ENCODE data around the gene ATP1A4.

ATP1A4 gene

GRCh38 chr1:160169553-160170399 is 18.4 kb downstream of the ATP1A4 start:
- no peak for DNase-seq

- DNase-seq, result no peak
These were observed 20.0 kb downstream of the ATP1A4 start for GRCh38 chr1:160171354-160171753.

GRCh38 chr1:160171980-160172379 is 20.6 kb downstream of the ATP1A4 start:
- DNase-seq, result no peak

- no peak for DNase-seq
These were observed 25.8 kb downstream of the ATP1A4 start for GRCh38 chr1:160177231-160177630.

- DNase-seq, result no peak
These were observed 26.3 kb downstream of the ATP1A4 start for GRCh38 chr1:160177667-160178066.

GRCh38 chr1:160178731-160179130 is 27.3 kb downstream of the ATP1A4 start:
- no peak for DNase-seq

- DNase-seq, result no peak
These were observed 27.9 kb downstream of the ATP1A4 start for GRCh38 chr1:160179336-160179735.

GRCh38 chr1:160186246-160186645 is 34.8 kb downstream of the ATP1A4 start:
- no peak for DNase-seq

GRCh38 chr1:160186729-160187128 is 35.3 kb downstream of the ATP1A4 start:
- DNase-seq, result no peak

- no peak for DNase-seq
These were observed 36.0 kb downstream of the ATP1A4 start for GRCh38 chr1:160187407-160187806.

GRCh38 chr1:160188341-160188740 is 36.9 kb downstream of the ATP1A4 start:
- DNase-seq, result no peak

GRCh38 chr1:160189649-160190625 is 38.5 kb downstream of the ATP1A4 start, which contains the start of gene CASQ1:
TSS of gene CASQ1 (plus strand) at chr1:160190575. CDS start at chr1:160190752, 177 bp downstream.
- DNase-seq, result peak in 15 of 58 donors; percentile 6 to 60 (median 20)

GRCh38 chr1:160191756-160192155 is 40.4 kb downstream of the ATP1A4 start:
- no peak for DNase-seq

GRCh38 chr1:160192234-160192633 is 40.8 kb downstream of the ATP1A4 start:
- no peak for DNase-seq

- peak in 57 of 58 donors; percentile 19 to 93 (median 75) for DNase-seq
These were observed 41.9 kb downstream of the ATP1A4 start for GRCh38 chr1:160193091-160193819.

- no peak for DNase-seq
These were observed 42.7 kb downstream of the ATP1A4 start for GRCh38 chr1:160193832-160194736.

GRCh38 chr1:160194737-160195059 is 43.3 kb downstream of the ATP1A4 start:
- DNase-seq, result no peak

- no peak for DNase-seq
These were observed 44.7 kb downstream of the ATP1A4 start for GRCh38 chr1:160196143-160196542.

GRCh38 chr1:160197231-160197630 is 45.8 kb downstream of the ATP1A4 start:
- peak in 20 of 58 donors; percentile 5 to 45 (median 20) for DNase-seq

GRCh38 chr1:160200786-160201185 is 49.4 kb downstream of the ATP1A4 start:
- no peak for DNase-seq

Measured in anterior cingulate cortex (tissue), 58 donors.